Measurements from ENCODE around the gene N4BP2L2. TPM values are rescaled to one million over a fixed set of nuclear protein-coding genes. Genes with fewer than 3 reads are reported as not detected.

N4BP2L2 gene
- total and polyA plus RNA-seq, 2 of the 13 experiments (the other 11 are each of a cell fraction or from before 2014, with no cell fraction given): 58.9 to 81.2 TPM

DNA sequence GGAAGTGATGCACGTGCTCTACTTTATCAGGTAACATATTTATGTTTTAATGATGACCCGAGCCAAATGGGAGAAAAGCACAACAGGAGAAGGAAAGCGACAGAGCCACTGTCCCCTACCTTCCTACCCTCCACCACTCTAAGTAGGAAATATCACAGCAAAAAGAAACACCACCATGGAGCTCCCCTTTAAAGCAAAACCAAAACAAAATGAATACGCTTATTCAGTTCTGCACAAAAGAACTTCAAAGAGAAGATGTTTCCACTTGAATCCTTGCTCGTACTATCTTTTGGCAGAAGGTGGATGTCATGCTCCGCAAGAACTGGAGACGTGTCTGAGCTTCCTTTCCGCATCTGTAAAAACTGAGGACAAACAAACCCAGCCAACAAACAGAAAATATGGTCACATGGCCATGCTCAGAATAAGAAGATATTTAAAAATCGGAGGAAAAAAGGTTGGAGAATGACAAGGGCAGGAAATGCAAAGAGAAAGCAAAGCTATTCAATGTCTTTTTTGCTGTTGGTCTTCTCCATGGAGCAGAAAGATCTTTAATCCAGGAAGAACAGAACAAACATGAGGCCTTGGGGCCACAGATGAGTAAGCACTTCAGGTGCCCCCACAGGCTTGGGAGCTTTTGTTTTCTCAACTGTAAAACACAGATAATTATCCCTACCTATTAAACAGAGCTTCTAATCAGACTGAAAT lies 130.1 kb downstream of the N4BP2L2 start (continued):
- peak; percentile 30; the same call in 1 of the 2 replicates for TF ChIP-seq FOSL2 (CRISPR knock-in tag; IDR thresholded peaks at IDR 0.05)

DNA sequence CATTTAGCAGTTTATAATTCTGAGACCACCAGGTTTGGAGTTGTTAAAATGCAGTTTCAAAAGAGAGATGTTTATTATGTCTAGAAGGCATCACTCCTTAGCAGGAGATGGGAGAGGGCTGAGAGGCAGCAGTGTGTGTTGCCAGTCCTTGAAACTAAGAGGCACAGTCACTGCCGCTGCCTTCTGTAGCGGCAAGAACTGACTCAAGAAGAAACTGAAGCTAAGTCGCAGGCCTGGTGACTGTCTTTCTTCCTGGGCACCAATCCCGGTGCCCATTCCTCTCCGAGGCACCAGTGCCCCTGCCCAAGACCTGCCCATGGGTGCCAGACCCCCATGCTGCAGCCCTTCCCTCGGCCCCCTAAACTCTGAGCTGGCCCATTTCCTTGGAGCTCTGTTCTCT lies 130.7 kb downstream of the N4BP2L2 start:
- ChIA-PET CTCF (ENCODE audit: low intra/inter-chr PET ratio, low total read pairs) (no interaction called here), POLR2A (interaction anchor here (1.0 kb wide), 1 partner anchor 153 kb away, joined by 3 read pairs; no protein-coding TSS in a partner anchor)
- H3K27me3 ChIP-seq (ENCODE audit: control insufficient read depth in 1 of 2, insufficient read depth in 2 of 2, low read length in 2 of 2): no peaks in the 10 kb centered on the region
- WGBS (ENCODE audit: low lambda C conversion rate): 94% methylated on average over 4 of the region's 6 CpGs
- no peak overlapping the region for H3K9ac ChIP-seq (ENCODE audit: insufficient read depth, low read depth, low read length)
- H3K4me3 ChIP-seq (replicated peaks in 1 of 3; ENCODE audit: insufficient read depth in 1 of 3, low read depth in 2 of 3, low read length in 3 of 3): no peak overlapping the region
- H3K79me2 ChIP-seq (ENCODE audit: insufficient read depth, low read length): no peaks in the 10 kb centered on the region
- no peak overlapping the region for H3K4me2 ChIP-seq (ENCODE audit: low read depth, low read length)
- peaks cover 0 to 4% of the 10 kb centered on the region in 2 experiments; a peak in 1 of 5 replicates for H3K36me3 ChIP-seq (replicated peaks in 1 of 2; ENCODE audit: control insufficient read depth in 1 of 2, insufficient read depth in 2 of 2, low read length in 2 of 2)
- no peak for TF ChIP-seq KDM2A (CRISPR knock-in tag; IDR thresholded peaks at IDR 0.05; ENCODE audit: borderline replicate concordance, low read depth)
- no peak for TF ChIP-seq REL (CRISPR knock-in tag; conservative IDR thresholded peaks at IDR 0.05)
- no peak for TF ChIP-seq FOXO4 (CRISPR knock-in tag; conservative IDR thresholded peaks at IDR 0.05)
- TF ChIP-seq ELF4 (CRISPR knock-in tag; IDR thresholded peaks at IDR 0.05; ENCODE audit: borderline replicate concordance): no peak
- no peak for TF ChIP-seq DNMT3B (CRISPR knock-in tag; conservative IDR thresholded peaks at IDR 0.05)
- ATAC-seq (no peak), FAIRE-seq (no peak), DNase-seq (ENCODE audit: low spot score) (no peak)
- H3K4me1 ChIP-seq (ENCODE audit: insufficient read depth, low read length): peaks cover 26% of the 10 kb centered on the region
- H3K9me3 ChIP-seq (ENCODE audit: low read length): no peaks in the 10 kb centered on the region
- H3K27ac ChIP-seq (ENCODE audit: extremely low read length, insufficient read depth, low read length): no peak overlapping the region
- intact Hi-C loops (cut with micrococcal nuclease; ENCODE audit: unreplicated experiment) (no loop called here), in situ Hi-C loops (cut with HindIII; ENCODE audit: extremely low pct_ligation_motif_present, low pct_unique_long_range_greater_than_20kb) (no loop called here)
- BruUV-seq (replicated peaks): no TSS peak
- no peaks in the 10 kb centered on the region for H4K20me1 ChIP-seq (ENCODE audit: insufficient read depth, low read length)
- H2AFZ ChIP-seq (ENCODE audit: low read length): no peak overlapping the region
